Measurements from ENCODE around the gene TMEM256.

TMEM256 gene

GRCh38 chr17:7403977-7404736, at the start of gene TMEM256:
TSS of gene TMEM256 (minus strand) at chr17:7404097. CDS start at chr17:7404084, 13 bp downstream.
- peak; percentile 88 to 96 for DNase-seq (ENCODE audit: low read depth in 2 of 2)

- DNase-seq (ENCODE audit: low read depth in 2 of 2) = no peak
Observed at GRCh38 chr17:7448461-7448860, 44.6 kb upstream of the TMEM256 start.

GRCh38 chr17:7445619-7445968, 41.7 kb upstream of the TMEM256 start:
- no peak for DNase-seq (ENCODE audit: low read depth in 2 of 2)

- no peak for DNase-seq (ENCODE audit: low read depth in 2 of 2)
Observed at GRCh38 chr17:7444682-7445618, 41.1 kb upstream of the TMEM256 start, which contains the start of gene CHRNB1. TSS of gene CHRNB1 (plus strand) at chr17:7445061. CDS start at chr17:7445128, 67 bp downstream.

- DNase-seq (ENCODE audit: low read depth in 2 of 2) = no peak
Observed at GRCh38 chr17:7443499-7444485, 39.9 kb upstream of the TMEM256 start.

- no peak for DNase-seq (ENCODE audit: low read depth in 2 of 2)
Observed at GRCh38 chr17:7442142-7442541, 38.2 kb upstream of the TMEM256 start.

GRCh38 chr17:7441266-7441665, 37.4 kb upstream of the TMEM256 start:
- no peak for DNase-seq (ENCODE audit: low read depth in 2 of 2)

GRCh38 chr17:7440834-7441195, 36.9 kb upstream of the TMEM256 start:
- no peak for DNase-seq (ENCODE audit: low read depth in 2 of 2)

- no peak for DNase-seq (ENCODE audit: low read depth in 2 of 2)
Observed at GRCh38 chr17:7440113-7440833, 36.4 kb upstream of the TMEM256 start.

GRCh38 chr17:7439462-7440112, 35.7 kb upstream of the TMEM256 start, which contains the start of gene FGF11:
TSS of gene FGF11 (plus strand) at chr17:7439512. CDS start at chr17:7439621, 109 bp downstream.
- no peak for DNase-seq (ENCODE audit: low read depth in 2 of 2)

- no peak for DNase-seq (ENCODE audit: low read depth in 2 of 2)
Observed at GRCh38 chr17:7438656-7439460, 35.0 kb upstream of the TMEM256 start.

- peak in 1 of 2 experiments; percentile 67 for DNase-seq (ENCODE audit: low read depth in 2 of 2)
Observed at GRCh38 chr17:7437950-7438614, 34.2 kb upstream of the TMEM256 start.

- DNase-seq (ENCODE audit: low read depth in 2 of 2) = no peak
Observed at GRCh38 chr17:7437369-7437863, 33.5 kb upstream of the TMEM256 start.

GRCh38 chr17:7436556-7437368, 32.9 kb upstream of the TMEM256 start:
- DNase-seq (ENCODE audit: low read depth in 2 of 2) = peak; percentile 57 to 73

GRCh38 chr17:7435676-7436555, 32.0 kb upstream of the TMEM256 start:
- DNase-seq (ENCODE audit: low read depth in 2 of 2) = peak in 1 of 2 experiments; percentile 56

- DNase-seq (ENCODE audit: low read depth in 2 of 2) = no peak
Observed at GRCh38 chr17:7432296-7432695, 28.4 kb upstream of the TMEM256 start.

- no peak for DNase-seq (ENCODE audit: low read depth in 2 of 2)
Observed at GRCh38 chr17:7431231-7431630, 27.3 kb upstream of the TMEM256 start.

Data from stimulated activated CD4-positive, alpha-beta T cell treated with anti-CD3 and anti-CD28 coated beads, Interleukin-12 subunit alpha, Interleukin-12 subunit beta, amount 100 ng/mL, for 24 hours (primary cell).